Ascending aorta (tissue), 2 donors: ENCODE results near the gene FBXL4. TPM values are rescaled to one million over a fixed set of nuclear protein-coding genes. Genes with fewer than 3 reads are reported as not detected.

ENCODE experiments used
- DNase-seq, 2 donors: peaks; one replicate each; pipeline ENCODE4 v3.0.0-alpha.2; 2019; ENCODE audit warnings: low spot score in 2 of 2
- H3K27ac ChIP-seq, 2 donors: fragments of 200-600 bp; sonication (generic); one replicate each; pipeline ENCODE4 v1.5.1; 2016 to 2017; ENCODE audit warnings: mild to moderate bottlenecking in 1 of 2
- H3K27me3 ChIP-seq: fragments of 200-600 bp; sonication (generic); one replicate; pipeline ENCODE4 v1.5.1; 2017
- H3K36me3 ChIP-seq, 2 donors: fragments of 200-600 bp; sonication (generic); one replicate each; pipeline ENCODE4 v1.5.1; 2016
- H3K4me1 ChIP-seq, 2 donors: fragments of 200-600 bp; sonication (generic); one replicate each; pipeline ENCODE4 v1.5.1; 2016 to 2017; ENCODE audit warnings: mild to moderate bottlenecking in 1 of 2
- H3K4me3 ChIP-seq, 2 donors: fragments of 200-600 bp; sonication (generic); one replicate each; pipeline ENCODE4 v1.5.1; 2016 to 2017; ENCODE audit warnings: mild to moderate bottlenecking in 1 of 2
- H3K9me3 ChIP-seq, 2 donors: fragments of 200-600 bp; sonication (generic); one replicate each; pipeline ENCODE4 v1.5.1; 2016
- intact Hi-C: fragments of 100-400 bp; cut with DNase I; formaldehyde crosslinking; loops from one replicate; pipeline ENCODE4 v1.15.1; 2023
- total RNA-seq: library from RNA; depleted of rRNA; stranded (reverse); fragments of >200 nt; gene quantifications from one replicate; pipeline ENCODE4 v1.1.0, GENCODE V29; 2016
- TF ChIP-seq, protein P1 (sequence below), 3 experiments: fragments of 200-600 bp in 2 of 3; fragments of 450-650 bp in 1 of 3; sonication (generic) in 2 of 3; IDR thresholded peaks; one replicate each; pipeline ENCODE4 v1.5.1; 2016 to 2019; ENCODE audit warnings: antibody characterized with exemption in 3 of 3, mild to moderate bottlenecking in 1 of 3, moderate library complexity in 1 of 3

FBXL4 gene
- total RNA-seq, 1 donor from 2014 or later, result 9.4 TPM

DNA sequence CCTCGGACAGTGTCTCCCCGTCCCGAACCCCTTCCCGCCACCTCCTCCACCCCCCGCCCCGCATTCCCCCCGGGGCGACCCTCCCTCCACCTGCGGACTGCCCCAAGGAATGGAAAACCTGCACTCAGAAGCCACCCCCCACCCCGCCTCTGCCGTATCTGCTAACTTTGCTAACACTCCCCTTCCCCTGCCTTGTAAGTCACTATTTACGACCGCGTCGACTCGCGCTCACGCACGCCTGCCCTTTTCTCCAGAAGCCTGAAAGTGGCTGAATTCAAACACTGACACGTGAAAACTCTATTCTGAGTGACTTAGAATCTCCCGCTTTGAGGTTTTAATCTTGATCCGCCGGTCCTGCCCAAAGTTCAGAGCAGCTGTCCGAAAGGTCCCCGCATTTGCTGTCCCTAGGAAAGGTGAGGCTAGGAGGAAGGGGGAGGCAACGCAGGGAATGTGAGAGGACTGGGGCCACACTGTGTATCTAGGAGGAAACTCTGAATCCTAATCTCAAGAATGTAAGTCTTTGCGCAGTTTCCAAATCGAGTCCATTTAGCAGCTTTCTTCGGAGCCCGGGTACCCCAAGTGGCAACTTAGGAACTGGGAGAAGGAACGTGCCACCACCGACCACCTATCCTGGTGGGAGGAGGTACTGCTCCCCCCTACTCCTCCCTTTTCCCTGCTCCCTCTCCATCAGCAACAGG, 122.7 kb downstream of the FBXL4 start:
- Histone ChIP-seq H3K27ac (no peak overlapping the region), H3K27me3 (peaks cover 24% of the 10 kb centered on the region), H3K4me1 (peaks cover 0 to 14% of the 10 kb centered on the region in 2 donors), H3K4me3 (no peak overlapping the region), H3K36me3 (no peaks in the 10 kb centered on the region), H3K9me3 (no peaks in the 10 kb centered on the region)
- no peak for DNase-seq
- intact Hi-C loops, result loop anchor here (10.0 kb wide), 1 partner anchor 790 kb away; no protein-coding TSS in a partner anchor
- TF ChIP-seq, protein P1, sequence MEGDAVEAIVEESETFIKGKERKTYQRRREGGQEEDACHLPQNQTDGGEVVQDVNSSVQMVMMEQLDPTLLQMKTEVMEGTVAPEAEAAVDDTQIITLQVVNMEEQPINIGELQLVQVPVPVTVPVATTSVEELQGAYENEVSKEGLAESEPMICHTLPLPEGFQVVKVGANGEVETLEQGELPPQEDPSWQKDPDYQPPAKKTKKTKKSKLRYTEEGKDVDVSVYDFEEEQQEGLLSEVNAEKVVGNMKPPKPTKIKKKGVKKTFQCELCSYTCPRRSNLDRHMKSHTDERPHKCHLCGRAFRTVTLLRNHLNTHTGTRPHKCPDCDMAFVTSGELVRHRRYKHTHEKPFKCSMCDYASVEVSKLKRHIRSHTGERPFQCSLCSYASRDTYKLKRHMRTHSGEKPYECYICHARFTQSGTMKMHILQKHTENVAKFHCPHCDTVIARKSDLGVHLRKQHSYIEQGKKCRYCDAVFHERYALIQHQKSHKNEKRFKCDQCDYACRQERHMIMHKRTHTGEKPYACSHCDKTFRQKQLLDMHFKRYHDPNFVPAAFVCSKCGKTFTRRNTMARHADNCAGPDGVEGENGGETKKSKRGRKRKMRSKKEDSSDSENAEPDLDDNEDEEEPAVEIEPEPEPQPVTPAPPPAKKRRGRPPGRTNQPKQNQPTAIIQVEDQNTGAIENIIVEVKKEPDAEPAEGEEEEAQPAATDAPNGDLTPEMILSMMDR (IDR thresholded peaks at IDR 0.05), result no peak

DNA sequence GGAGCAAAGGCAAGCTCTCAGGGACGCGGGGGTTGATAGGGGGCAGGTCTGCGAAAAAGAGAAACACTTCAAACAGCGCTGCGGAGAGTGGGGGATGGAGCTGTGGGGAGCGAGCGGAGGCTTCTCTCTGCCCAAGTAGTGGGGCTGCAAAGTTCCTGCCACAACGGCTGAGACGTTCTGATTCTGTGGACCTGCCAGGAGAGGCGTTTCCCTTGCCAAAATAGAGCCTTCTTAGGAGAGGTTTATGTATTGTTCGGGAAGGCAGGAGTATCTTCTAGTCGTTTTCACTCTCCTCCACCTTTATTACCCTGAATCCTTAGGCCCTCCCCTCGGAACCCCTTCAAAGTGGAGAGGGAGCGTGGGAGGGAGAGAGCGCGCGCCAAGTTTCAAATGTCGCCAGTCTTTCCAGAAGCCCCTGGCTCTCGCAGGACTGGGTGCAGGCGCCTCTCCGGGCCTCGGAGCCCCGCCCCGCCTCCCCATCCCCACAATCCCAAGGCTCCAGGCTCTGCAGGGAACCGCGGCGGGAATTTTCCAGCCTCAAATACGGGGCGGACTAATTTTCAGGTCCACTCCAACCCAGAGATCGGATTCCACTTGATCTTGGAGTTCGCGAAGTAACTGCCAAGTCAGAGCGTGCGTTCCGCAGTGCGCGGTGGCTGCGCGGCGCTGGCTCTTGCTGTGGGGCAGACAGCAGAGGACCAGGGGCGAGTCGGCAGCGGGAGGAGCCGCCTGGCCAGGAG, 123.4 kb downstream of the FBXL4 start:
- peak overlapping the region in 1 of 2 donors; percentile 42 for H3K4me3 ChIP-seq

DNA sequence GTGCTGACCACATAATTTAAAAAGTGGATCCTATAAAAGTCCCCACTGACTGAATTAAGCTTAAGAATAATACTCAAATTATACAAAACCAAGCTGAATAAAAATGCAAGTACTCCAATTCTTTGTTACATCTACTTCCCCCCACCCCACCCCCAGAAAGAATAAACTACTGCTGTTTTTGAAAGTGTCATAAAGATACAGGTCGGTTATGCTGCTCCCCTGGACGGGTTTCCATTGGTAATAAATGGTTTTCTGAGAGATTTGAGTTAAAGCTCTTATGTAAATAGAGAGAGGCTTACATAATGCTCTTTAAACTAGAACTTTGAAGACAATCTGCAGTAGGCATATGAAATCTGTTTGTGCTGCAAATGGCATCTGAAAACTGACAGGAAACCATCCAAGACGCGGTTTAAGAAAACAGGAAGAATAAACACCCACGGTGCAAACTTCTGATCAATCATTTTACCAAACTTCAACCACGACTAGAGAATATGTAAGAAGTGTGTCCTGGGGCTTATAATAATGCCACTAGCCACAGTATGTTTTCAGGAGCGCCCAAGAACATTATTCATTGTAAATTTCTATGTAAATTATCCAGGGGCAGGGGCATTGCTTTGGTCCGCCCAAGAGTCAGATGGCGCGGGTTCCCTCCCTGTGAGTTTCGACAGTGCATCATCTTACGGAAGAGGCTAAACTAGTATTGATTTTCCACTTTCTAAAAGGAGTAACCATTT, 124.2 kb downstream of the FBXL4 start:
- no peak for DNase-seq
- intact Hi-C loops, result loop anchor here (10.0 kb wide), 1 partner anchor 791 kb away; no protein-coding TSS in a partner anchor

More for the DNA sequence above, 123.4 kb downstream of the FBXL4 start:
- Histone ChIP-seq H3K4me1 (peaks cover 0 to 14% of the 10 kb centered on the region in 2 donors), H3K27me3 (peaks cover 19% of the 10 kb centered on the region), H3K36me3 (no peaks in the 10 kb centered on the region), H3K27ac (no peak overlapping the region), H3K9me3 (no peaks in the 10 kb centered on the region)
- DNase-seq, result no peak
- TF ChIP-seq, protein P1 (IDR thresholded peaks at IDR 0.05), result no peak
- intact Hi-C loops, result loop anchor here (10.0 kb wide), 1 partner anchor 790 kb away; no protein-coding TSS in a partner anchor

DNA sequence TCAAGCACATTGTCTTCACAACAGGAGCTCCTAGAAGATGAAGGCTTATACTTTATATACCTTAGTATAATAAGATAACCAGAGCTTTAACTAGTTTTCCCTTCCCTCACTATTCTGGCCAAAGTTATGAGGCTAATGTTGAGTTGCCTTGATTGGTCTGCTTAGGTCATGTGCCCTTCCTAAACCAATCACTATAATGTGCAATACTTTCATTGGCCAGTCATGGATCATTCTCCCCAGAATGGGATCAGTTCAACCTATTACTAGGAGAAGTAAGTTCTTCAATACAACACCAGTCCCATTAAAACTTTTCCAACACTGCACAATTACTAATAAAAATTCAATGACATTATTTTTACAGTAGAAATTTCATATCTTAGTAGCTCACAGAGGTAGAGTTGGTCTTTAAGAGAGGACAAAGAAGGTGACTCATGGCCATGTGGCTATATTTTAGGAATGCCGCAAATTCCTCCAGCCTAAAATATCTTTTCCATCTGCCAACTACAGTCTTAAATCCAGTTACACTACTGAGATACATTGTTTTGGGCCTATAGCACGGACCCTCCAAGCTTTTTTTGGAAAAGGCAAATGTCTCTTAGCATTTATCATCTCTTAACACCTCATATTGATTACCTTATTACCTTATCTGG, 125.9 kb downstream of the FBXL4 start:
- Histone ChIP-seq H3K27ac (no peak overlapping the region), H3K4me1 (peaks cover 0 to 7% of the 10 kb centered on the region in 2 donors), H3K36me3 (no peaks in the 10 kb centered on the region), H3K4me3 (no peak overlapping the region), H3K27me3 (peaks cover 6% of the 10 kb centered on the region), H3K9me3 (no peaks in the 10 kb centered on the region)
- intact Hi-C loops, result loop anchor here (10.0 kb wide), 1 partner anchor 793 kb away; no protein-coding TSS in a partner anchor
- TF ChIP-seq, protein P1 (IDR thresholded peaks at IDR 0.05), result no peak
- DNase-seq, result no peak

More for the DNA sequence above, 124.2 kb downstream of the FBXL4 start:
- Histone ChIP-seq H3K9me3 (no peaks in the 10 kb centered on the region), H3K4me3 (no peak overlapping the region), H3K36me3 (no peaks in the 10 kb centered on the region), H3K27ac (no peak overlapping the region), H3K27me3 (peaks cover 14% of the 10 kb centered on the region), H3K4me1 (peaks cover 0 to 14% of the 10 kb centered on the region in 2 donors)
- TF ChIP-seq, protein P1 (IDR thresholded peaks at IDR 0.05), result no peak

Other genes with a start within 250 kb of the FBXL4 start
- not detected for gene POU3F2, start 113.4 kb downstream of the FBXL4 start, total RNA-seq